HS-5 (cell line): ENCODE results near the gene STING1.
"Not testable (repeated sequence)": the region's sequence is repeated elsewhere in the genome, so short reads cannot be mapped to it uniquely, and the experiment has no call there.

Experiments
- DNase-seq: peaks from one replicate; pipeline ENCODE4 v3.0.0-alpha.2; 2012; ENCODE audit warnings: low read depth

Gene STING1

DNA sequence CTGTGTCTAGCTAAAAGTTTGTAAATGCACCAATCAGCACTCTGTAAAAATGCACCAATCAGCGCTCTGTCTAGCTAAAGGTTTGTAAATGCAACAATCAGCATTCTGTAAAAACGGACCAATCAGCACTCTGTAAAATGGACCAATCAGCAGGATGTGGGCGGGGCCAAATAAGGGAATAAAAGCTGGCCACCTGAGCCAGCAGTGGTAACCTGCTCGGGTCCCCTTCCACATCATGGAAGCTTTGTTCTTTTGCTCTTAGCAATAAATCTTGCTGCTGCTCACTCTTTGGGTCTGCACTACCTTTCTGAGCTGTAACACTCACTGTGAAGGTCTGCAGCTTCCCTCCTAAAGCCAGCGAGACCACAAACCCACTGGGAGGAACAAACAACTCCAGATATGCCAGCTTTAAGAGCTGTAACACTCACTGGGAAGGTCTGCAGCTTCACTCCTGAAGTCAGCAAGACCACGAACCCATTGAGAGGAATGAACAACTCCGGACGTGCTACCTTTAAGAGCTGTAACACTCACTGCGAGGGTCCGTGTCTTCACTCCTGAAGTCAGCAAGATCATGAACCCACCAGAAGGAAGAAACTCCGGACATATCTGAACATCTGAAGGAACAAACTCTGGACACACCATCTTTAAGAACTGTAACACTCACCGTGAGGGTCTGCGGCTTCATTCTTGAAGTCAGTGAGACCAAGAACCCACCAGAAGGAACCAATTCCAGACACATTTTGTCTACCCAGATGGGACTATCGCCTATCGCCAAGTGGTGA, 20.7 kb upstream of the STING1 start:
- DNase-seq: not testable (repeated sequence)

DNA sequence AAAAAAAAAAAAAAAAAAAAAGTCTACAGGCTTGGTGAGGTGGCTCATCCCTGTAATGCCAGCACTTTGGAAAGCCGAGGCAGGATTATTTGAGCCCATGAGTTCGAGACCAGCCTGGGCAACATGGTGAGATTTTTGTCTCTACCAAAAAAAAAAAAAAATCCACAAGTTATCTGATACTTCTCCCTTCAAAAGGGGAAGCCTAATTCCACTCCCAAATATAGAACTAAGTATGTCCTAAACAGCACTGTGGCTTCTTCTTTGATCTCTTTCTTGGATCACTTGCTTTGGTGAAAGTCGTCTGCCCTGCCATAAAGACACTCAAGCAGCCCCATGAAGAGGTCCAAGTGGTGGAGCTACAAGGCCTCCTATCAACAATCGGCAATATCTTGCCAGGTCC, 18.8 kb upstream of the STING1 start:
- no peak for DNase-seq

DNA sequence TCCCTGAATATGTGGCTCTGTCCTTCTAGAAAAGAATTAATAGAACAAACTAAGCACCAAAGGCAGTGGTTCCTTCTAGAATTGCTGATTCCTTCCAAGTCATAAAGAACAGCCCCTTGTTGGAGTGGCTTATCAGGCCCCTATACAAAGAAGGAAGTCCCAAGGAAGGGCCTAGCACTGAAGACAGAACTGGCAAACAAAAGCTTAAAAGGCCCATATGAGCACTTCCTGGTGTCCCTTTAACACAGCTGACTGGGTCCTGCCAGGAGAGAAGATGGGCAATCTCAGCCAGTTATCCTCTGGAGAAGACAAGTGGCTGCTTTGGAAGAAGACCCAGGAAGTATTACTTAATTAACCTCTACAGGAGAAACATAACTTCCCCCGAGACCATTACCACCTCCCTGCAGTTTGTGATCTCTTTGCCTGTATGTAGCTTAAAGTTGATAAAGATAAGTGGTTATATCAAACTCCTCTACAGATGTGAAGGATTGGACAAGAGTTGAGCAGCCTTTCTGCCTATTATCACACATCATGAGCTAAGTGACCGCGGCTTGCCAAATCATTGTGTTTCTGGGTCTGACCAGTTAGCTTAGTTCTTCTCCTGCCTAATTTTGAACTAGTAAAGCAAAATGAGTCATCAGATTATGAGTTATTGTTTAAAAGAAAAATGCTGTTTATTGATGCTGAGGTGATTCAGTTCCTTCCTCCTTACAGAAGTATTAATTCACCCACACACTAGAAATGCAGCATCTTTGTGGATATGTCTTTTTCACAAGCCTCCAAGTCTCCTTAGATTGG, 13.3 kb upstream of the STING1 start:
- peak; percentile 56 for DNase-seq

DNA sequence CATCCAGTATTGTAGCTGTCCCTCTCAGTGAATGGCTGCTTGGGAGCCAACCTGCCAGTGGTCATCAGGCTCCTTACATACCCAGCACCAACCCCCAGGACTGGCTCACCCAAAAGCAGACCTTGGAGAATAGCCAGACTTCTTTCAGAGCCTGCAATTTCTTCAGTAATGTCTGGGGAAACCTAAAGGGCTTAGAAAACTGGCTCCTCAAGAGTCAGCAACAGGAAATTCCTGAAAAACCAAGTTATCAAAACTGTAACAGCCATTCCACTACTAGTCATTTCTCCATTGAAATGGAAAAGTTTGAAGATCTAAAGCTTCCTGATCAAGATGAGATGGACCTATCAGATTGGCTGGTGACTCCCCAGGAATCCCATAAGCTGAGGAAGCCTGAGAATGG, 12.3 kb upstream of the STING1 start:
- no peak for DNase-seq

DNA sequence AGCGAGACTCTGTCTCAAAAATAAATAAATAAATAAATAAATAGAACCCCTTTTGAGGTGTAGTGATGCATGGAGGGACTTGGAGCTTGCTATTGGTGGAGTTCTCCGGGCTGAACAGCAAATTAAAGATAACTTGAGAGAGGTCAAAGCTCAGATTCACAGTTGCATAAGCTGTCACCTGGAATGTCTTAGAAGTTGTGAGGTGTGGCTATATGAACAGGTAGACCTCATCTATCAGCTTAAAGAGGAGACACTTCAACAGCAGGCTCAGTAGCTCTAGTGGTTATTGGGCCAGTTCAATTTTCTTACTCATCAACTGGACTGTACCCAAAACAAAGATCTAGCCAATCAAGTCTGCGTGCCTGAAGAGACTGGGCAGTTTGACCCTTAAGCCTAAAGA, 11.7 kb upstream of the STING1 start:
- no peak for DNase-seq

DNA sequence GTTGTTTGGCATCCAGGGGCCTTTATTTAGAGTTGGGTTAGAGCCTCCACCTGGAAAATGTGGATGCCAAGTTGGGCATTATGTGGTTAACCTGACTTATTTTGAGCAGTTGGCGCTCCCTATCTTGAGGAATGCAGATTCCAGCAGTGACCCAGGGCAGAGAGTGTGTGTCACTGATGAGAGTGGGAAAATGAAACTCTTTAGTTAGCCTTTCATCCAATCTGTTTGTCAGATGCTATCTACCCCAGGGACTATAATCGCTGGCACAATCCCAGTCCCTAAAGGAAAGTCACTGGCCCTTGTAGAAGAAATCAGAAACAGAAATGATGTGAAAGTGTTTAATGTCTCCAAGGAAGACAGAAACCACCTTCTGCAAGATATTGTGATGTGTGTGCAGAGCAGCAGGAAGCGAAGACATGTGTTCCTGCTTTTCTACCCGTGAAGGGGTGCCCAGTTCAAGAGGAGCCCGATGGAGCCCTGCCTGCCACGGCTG, 10.2 kb upstream of the STING1 start:
- no peak for DNase-seq

DNA sequence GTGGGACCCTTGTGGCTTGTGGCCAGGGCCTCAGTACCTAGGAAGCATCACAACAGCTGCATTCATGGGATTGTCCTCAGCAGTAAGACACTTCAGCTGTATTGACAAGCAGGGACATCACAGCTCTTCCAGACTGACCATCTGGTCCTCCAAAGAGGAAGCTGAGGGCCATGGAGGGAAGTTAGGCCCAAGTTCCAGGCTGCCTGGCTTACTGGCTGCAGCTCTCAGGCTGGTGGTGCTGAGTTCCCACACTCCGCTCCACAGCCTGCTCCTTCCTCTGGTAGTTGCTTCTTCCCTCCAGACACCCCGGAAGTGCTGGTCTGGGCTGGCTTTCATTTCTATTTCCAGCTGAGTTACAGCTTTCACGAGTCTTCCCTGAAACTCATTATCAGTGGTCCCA, 5.7 kb upstream of the STING1 start:
- DNase-seq: no peak

DNA sequence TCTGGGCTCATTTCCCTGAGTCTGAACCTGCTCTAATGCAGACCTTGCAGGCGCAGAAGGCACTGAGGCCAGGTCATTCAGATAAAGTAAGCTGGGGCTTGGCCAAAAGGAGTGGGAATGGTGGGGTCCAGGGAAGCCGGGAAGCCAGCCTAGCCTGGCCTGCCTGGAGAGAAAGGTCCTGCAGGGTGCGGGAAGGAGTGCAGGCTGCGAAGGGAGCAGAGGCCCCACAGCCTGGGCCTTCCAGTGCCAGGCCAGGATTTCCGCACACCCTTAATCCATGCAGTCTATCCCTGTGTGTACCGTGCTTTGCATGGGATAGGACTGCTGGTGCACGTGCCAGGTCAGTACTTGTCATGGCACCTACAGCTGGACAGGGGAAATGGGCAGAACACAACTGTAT, 3.6 kb upstream of the STING1 start:
- DNase-seq: no peak

DNA sequence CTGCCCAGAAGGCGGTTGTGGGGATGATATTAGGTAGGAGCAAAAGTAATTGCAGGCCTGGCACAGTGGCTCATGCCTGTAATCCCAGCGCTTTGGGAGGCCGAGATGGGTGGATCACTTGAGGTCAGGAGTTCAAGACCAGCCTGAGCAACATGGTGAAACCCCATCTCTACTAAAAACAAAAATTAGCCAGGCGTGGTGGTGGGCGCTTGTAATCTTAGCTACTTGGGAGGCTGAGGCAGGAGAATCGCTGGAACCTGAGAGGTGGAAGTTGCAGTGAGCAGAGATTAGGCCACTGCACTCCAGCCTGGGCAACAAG, 291 bp upstream of the STING1 start:
- DNase-seq: not testable (repeated sequence)

DNA sequence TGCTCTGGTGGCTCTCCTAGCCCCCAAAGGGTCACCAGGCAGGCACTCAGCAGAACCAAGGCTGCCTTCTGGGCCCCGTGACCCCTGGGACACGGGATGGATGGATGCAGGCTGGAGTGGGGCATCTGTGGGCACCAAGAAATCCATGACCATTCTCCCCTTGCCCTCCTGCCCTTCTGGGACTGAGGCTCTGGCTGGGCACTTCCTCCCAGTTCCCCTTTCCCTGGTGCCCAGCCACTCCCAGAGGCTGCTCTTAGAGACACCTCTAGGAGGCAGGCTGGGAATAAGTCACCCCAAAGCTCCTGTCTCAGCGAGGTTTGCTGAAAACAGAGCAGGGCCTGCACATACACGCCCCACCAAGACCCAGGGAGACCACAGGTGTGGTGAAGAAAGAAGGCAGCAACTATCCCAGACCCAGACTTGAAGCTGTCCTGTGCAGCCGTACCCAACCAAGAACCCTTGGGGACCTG, 943 bp downstream of the STING1 start:
- no peak for DNase-seq

DNA sequence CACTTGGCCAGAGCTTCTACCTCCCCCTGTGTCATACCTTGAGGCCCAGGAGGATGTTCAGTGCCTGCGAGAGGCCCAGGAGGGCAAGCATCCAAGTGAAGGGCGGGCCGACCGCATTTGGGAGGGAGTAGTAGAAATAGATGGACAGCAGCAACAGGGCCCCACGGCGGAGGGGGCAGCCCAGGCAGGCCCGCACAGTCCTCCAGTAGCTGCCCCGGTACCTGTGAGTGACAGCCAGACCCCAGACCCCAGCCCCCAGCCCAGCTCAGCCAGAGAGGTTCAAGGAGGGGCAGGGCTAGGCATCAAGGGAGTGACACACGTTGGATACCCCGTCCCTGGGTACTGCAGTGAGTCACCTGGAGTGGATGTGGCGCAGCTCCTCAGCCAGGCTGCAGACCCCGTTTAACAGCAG, 1.4 kb downstream of the STING1 start:
- no peak for DNase-seq

DNA sequence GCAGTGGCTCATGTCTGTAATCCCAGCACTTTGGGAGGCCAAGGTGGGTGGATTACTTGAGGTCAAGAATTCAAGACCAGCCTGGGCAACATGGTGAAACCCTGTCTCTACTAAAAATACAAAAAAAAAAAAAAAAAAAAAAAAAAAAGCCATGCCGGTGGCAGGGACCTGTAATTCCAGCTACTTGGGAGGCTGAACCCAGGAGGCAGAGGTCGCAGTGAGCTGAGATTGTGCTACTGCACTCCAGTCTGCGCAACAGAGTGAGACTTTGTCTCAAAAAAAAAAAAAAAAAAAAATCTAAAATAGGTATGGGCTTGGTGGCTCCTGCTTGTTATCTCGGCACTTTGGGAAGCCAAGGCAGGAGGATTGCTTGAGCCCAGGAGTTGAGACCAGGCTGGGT, 2.8 kb downstream of the STING1 start:
- not testable (repeated sequence) for DNase-seq

DNA sequence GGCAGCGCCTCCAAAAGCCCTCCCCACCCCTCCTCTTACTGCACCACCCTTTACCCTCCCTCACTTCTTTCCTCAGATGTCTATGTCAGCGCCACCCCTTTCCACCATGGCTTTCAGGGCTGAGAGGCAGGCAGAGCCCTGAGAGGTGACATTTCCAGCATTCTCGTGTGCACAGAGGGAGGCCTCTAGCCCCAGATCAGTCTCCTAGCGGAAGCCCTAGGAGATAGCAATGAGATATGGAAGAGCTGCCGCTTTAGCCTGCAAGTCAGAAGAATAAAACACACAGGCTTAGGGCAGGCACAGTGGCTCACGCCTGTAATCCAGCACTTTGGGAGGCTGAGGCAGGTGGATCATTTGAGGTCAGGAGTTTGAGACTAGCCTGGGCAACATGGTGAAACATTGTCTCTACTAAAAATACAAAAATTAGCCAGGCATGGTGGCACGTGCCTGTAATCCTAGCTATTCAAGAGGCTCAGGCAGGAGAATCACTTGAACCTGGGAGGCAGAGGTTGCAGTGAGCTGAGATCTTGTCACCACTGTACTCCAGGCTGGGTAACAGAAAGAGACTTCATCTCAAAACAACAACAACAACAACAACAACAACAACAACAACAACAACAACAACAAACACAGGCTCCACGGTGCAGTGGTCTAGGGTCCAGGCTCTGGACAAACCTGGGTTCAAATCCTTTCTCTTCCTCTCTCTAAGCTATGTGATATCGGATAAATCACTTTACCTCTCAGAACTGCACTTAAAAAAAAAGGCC, 3.7 kb downstream of the STING1 start:
- DNase-seq: not testable (repeated sequence)

DNA sequence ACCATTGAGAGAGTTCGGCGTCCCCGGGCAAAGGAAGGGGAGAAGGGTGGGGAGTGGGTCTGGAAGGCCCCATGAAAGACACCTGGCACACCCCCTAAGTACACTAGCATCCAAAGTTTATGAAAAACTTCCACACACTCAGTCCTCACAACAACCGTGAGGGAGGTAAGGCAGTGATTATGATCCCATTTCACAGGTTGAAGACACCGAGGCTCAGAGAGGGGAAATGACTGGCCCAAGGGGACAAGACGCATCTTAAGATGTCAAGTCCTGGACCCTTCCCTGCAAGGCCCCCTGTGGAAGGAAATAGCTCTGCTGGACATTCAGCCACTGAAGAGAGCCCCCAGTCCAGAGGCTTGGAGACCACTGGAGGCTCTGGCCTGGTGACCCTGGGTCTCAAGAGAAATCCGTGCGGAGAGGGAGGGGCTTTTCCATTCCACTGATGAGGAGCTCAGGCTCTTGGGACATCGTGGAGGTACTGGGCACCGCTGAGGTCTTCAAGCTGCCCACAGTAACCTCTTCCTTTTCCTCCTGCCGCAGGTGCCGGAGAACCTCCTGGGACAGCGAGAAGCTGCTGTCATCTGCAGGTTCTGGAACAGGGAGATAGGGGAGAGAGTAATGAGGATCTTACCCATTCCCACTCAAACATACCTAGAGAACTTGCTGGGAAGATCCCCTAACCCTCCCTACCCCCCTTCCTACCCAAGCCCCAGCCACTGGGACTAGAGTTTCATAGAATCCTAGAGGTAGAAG, 6.5 kb downstream of the STING1 start:
- DNase-seq: no peak

DNA sequence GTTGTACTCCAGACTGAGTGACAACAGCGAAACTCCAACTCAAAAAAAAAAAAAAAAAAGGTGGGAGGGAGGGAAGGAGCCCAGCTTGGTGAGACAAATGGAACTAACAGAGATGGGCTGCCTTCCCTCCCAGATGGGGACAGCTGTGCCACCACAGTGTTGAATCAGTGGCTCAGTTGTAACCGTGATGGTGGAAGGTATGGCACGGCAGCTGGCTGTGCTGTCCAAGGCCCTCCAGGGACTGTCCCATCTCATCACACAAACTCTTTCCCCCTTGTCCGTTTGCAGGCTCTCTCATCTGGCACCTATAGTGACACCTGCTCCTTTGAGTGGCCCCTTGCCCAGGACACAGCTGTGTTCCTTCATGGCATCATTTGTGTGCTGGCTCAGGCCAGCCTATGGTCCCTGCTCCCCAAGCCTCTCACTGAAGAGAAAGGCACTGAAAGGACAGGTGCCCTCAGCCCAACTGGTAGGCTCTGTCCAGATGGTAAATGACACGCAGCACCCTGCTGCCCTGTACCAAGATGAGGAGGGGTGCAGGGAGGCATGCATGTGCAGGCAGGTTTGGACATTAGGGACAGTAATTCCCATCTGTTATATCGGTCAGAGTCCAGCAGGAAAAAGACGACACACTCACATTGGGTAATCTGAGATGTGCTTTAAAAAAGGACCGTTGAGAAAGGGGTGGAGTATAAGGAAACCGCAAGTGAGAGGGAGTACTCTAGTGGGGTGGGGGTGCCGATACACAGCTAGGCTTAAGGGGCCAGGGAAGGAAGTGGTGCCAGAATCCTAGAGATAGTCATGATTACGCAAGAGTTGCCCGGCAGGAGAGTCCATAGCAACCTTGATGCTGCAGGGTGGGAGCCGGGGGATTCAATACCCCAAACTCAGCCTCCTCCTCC, 7.4 kb downstream of the STING1 start:
- no peak for DNase-seq

DNA sequence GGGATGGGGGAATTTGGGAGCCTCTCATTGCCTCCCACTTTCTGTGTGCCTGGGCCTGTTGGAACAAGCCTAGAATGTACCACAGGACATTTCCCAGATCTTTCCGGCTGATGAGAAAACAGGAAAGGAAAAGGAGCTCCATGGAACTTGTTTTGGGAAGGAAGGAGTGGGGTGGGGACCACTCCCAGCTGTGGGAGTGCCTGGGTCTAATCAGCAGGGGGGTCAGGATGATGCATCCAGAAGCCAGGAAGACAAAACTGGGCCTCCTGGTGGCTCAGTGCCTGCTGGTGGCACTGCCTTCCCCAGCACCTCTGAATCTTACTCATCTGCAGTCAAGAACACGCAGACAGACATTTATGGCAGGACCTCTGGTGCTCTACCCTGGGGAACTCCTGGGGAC, 9.0 kb downstream of the STING1 start:
- no peak for DNase-seq

DNA sequence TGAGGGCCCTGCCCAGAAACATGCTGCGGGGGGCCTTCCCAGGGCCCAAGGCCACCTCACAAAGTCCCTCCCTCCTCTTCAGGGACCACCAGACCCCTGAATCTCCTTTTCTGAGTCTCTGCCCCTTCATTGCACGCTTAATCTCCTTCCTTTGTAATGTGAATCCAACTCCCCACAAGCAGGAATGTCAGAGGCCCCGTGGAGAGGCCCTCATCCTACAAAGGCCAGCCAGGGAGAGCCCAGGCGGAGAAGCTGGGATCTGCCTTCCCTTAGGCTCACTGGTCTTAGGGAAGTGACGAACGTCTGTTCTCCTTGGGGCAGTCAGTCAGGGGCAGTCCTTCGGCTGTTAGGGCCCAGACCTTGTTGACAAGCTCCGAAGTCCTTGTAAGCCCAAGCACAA, 9.5 kb downstream of the STING1 start:
- no peak for DNase-seq

DNA sequence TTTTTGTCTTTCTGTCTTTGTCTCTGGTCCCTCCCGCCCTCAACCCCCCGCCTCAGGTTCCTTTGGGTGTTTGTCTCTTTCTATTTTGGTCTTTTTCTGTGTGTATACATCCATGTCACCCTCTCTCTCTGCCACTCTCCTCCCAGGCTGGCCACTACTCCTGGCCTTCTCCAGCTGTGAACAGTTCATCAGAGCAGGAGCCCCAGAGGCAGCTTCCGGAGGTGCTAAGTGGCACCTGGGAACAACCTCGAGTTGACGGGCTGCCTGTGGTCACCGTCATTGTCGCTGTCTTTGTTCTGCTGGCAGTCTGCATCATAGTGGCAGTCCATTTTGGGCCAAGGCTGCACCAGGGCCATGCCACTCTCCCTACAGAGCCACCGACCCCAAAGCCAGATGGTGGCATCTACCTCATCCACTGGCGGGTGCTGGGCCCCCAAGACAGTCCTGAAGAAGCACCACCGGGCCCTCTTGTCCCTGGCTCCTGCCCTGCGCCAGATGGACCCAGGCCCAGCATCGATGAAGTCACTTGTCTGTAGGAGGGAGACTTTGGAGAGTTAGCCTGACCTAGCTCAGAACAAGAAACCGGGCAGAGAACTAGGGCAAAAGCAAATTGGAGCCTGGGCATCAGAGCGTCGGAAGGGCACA, 10.1 kb downstream of the STING1 start:
- no peak for DNase-seq

DNA sequence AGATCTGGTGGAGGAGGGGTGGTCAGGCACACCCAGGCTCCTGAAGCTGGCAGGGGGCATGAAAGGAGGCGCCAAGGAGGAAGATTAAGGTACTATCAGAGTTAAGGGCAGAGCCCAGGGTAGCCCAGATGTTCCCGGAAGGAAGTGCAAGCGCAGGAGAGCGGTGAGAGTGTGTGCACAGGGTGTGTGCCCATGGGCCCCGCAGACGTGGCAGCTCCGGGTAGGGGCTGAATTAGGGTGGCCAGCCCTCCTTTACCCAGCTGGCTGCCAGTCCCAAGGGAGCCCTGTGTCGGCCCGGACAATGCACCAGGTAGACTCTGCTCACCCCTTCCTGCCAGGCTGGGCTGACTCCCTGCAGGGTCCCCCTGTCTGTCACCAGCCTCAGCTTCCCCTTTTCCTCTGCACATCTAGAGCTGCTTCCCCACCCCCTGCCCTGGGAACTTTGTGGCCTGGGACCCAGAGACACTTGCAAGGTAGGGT, 11.7 kb downstream of the STING1 start, which contains the start of gene SMIM33:
TSS of gene SMIM33 (plus strand) at position 184 of the 480 bp plus-strand sequence. CDS start at position 302, 118 bp downstream.
- no peak for DNase-seq

DNA sequence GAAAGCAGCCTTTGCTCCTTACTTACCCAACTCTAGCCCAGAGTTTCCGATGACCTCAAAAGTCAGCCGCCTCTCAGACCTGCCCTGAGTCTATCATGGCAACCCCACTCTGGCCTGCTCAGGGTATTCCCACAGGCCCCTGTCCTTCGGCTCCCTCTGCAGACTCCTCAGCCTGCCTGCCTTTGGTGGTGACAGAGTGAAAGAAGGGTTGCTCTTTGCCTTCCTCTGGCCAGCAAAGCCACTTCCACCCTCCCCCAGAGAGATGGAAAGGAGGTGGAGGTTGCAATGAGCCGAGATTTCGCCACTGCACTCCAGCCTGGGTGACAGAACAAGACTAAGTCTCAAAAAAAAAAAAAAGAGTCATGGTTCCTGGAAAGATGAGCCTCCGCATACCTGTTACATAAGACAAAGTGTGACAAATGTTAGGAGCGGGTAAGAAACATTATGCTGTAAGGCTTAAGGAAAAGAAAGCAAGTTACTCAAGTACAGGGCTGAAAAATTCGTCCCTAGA, 14.1 kb downstream of the STING1 start:
- no peak for DNase-seq
